GM12878 (cell line): ENCODE data around the gene XPO5. TPM values are rescaled to one million over a fixed set of nuclear protein-coding genes. Genes with fewer than 3 reads are reported as not detected.
A peak's percentile ranks its signal among the peaks of the same experiment; 100 is the strongest.

ENCODE experiments used
- BCL3 ChIP-seq: IDR thresholded peaks from 2 replicates; pipeline ENCODE4 v1.6.1; 2011; ENCODE audit warnings: borderline replicate concordance, low read depth, mild to moderate bottlenecking, moderate library complexity, low read length; ENCODE audit not compliant: insufficient read depth, poor library complexity, severe bottlenecking
- BHLHE40 ChIP-seq, 2 experiments: fragments of 450-650 bp in 1 of 2; IDR thresholded peaks; 2 replicates each; pipeline ENCODE4 v1.6.1; 2011 to 2017; ENCODE audit warnings: low read depth in 2 of 2, borderline replicate concordance in 1 of 2, improper control_type of control experiment in 1 of 2, low read length in 1 of 2, mild to moderate bottlenecking in 1 of 2
- E2F4 ChIP-seq: IDR thresholded peaks from 2 replicates; pipeline ENCODE4 v1.6.1; 2012; ENCODE audit warnings: low read depth, low read length, improper control_type of control experiment
- E4F1 ChIP-seq: fragments of 450-650 bp; IDR thresholded peaks from 2 replicates; pipeline ENCODE4 v1.6.1; 2018; ENCODE audit warnings: borderline replicate concordance, mild to moderate bottlenecking; ENCODE audit not compliant: partially characterized antibody
- EP300 ChIP-seq, 2 experiments: fragments of 150-350 bp in 1 of 2; IDR thresholded peaks; 2 replicates each; pipeline ENCODE4 v1.6.1; 2011 to 2012; ENCODE audit warnings: low read depth in 2 of 2, low read length in 2 of 2, borderline replicate concordance in 1 of 2, improper control_type of control experiment in 1 of 2, inconsistent platforms in 1 of 2; ENCODE audit not compliant: control insufficient read depth in 1 of 2
- EZH2 ChIP-seq: IDR thresholded peaks from 2 replicates; pipeline ENCODE4 v1.6.1; 2012; ENCODE audit warnings: low read depth, mild to moderate bottlenecking, control low read depth, inconsistent platforms, low read length, borderline replicate concordance; ENCODE audit not compliant: control insufficient read depth
- FOS ChIP-seq: IDR thresholded peaks from 3 replicates; pipeline ENCODE4 v1.6.1; 2011; ENCODE audit warnings: borderline replicate concordance; ENCODE audit not compliant: insufficient read length; ENCODE audit errors: extremely low read depth
- GATAD2B ChIP-seq: fragments of 450-650 bp; conservative IDR thresholded peaks from 2 replicates; pipeline ENCODE4 v1.6.1; 2017; ENCODE audit warnings: low read depth, mild to moderate bottlenecking, moderate library complexity
- KAT2A ChIP-seq: conservative IDR thresholded peaks from 2 replicates; pipeline ENCODE4 v1.6.1; 2011; ENCODE audit warnings: low read depth, low read length; ENCODE audit not compliant: control insufficient read depth
- PAX8 ChIP-seq: fragments of 450-650 bp; IDR thresholded peaks from 2 replicates; pipeline ENCODE4 v1.6.1; 2017; ENCODE audit warnings: mild to moderate bottlenecking, moderate library complexity
- RFX5 ChIP-seq: IDR thresholded peaks from 2 replicates; pipeline ENCODE4 v1.6.1; 2011; ENCODE audit warnings: low read depth, low read length, improper control_type of control experiment
- SUZ12 ChIP-seq: fragments of 200-600 bp; sonication (generic); IDR thresholded peaks from one replicate; pipeline ENCODE4 v1.6.1; 2018; ENCODE audit warnings: antibody characterized with exemption, mild to moderate bottlenecking; ENCODE audit not compliant: unreplicated experiment
- TCF3 ChIP-seq: IDR thresholded peaks from 2 replicates; pipeline ENCODE4 v1.6.1; 2012; ENCODE audit warnings: low read depth, mild to moderate bottlenecking, low read length, borderline replicate concordance; ENCODE audit not compliant: insufficient read depth
- ZSCAN29 ChIP-seq: fragments of 450-650 bp; IDR thresholded peaks from 2 replicates; pipeline ENCODE4 v1.6.1; 2017; ENCODE audit warnings: mild to moderate bottlenecking, moderate library complexity
- ZZZ3 ChIP-seq: IDR thresholded peaks from 2 replicates; pipeline ENCODE4 v1.6.1; 2011; ENCODE audit warnings: low read depth; ENCODE audit not compliant: control insufficient read depth, insufficient read length
- polyA plus RNA-seq, 11 experiments: library from polyadenylated mRNA; depleted of rRNA in 4 of 11; unstranded in 6 of 11; stranded (reverse) in 5 of 11; fragments of >200 nt; fragmentation: Nextera tagmentation in 4 of 11; fragmentation: Illumina TruSeq in 1 of 11; extraction: Ambion mirVana in 4 of 11; extraction: Trizol in 1 of 11; gene quantifications; 1 replicate in 1 of 11; 2 replicates in 10 of 11; pipeline versions ENCODE4 v1.2.1 to v1.2.3, GENCODE V29; 2011 to 2016; ENCODE audit warnings: inconsistent platforms in 2 of 11, missing spikeins in 2 of 11, low read depth in 1 of 11
- total RNA-seq, 4 experiments: library from RNA; depleted of rRNA in 3 of 4; stranded (reverse); fragments of >200 nt in 3 of 4; fragmentation: Illumina TruSeq in 1 of 4; extraction: Trizol in 1 of 4; gene quantifications; 2 replicates each; pipeline versions ENCODE4 v1.2.1 to v1.2.3, GENCODE V29; 2013 to 2021
- TF ChIP-seq, protein P1 (sequence below): fragments of 450-650 bp; IDR thresholded peaks from 2 replicates; pipeline ENCODE4 v1.6.1; 2017; ENCODE audit warnings: low read depth, mild to moderate bottlenecking, moderate library complexity
- TF ChIP-seq, protein P2 (sequence below): fragments of 450-650 bp; formaldehyde crosslinking; IDR thresholded peaks from 2 replicates; pipeline ENCODE4 v1.4.0; 2020; ENCODE audit warnings: mild to moderate bottlenecking, moderate library complexity

The XPO5 gene
- total and polyA plus RNA-seq, 10 of the 15 experiments (the other 5 are each of a cell fraction or from before 2014, with no cell fraction given): 11.3 to 76.0 (median 41.6) TPM

DNA sequence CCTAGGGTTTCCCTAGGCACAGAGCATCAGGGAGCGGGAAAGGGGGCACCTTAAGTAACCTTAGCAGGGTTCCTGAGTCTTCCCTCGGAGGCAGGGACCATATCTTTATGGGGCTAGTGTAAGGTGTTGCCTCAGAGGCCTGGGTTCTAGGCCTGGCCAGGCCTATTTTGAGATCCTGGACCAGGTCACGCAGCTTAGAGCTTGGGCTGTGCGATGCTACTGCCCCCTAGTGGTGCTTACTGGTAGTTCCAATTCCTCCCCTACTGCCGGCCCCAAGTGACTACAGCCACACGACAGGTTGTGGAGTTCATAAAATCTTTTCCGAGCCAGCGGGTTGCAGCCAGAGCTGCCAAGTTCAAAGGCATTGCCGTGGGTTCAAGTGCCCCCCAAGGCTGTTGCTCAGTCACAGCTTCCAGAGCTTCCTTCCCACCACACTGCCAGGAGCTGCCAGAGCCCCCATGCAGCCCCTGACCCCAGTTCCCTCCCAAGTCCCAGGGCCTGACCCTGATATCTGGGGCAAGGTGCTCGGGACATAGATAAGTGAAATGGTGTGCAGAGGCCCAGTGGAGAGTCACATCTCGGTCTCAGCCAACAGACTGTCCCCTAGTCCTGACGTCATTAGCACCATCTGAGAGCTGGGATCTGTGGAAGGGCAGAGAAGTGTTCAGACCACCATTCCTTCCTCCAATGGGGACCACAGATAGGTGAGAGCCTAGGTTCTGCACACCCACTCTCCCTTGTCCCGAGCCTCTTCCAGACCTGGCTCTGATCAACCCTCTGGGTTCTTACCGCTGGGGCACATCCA lies 69.0 kb downstream of the XPO5 start (continued):
- TF ChIP-seq EZH2 (no peak), ZZZ3 (no peak), KAT2A (no peak), FOS (no peak), ZSCAN29 (no peak), GATAD2B (no peak), SUZ12 (no peak), E2F4 (no peak), E4F1 (no peak), BHLHE40 (IDR thresholded peaks at IDR 0.05; ENCODE audit: borderline replicate concordance in 1 of 2, low read depth in 2 of 2, low read length in 1 of 2) (peak in 1 of 2 experiments; percentile 30; a peak in 1 of 4 replicates), RFX5 (no peak), EP300 (IDR thresholded peaks at IDR 0.05; ENCODE audit: borderline replicate concordance in 1 of 2, control insufficient read depth in 1 of 2, low read depth in 2 of 2, low read length in 2 of 2) (no peak), PAX8 (no peak), BCL3 (no peak), TCF3 (no peak)
- TF ChIP-seq, protein P1, sequence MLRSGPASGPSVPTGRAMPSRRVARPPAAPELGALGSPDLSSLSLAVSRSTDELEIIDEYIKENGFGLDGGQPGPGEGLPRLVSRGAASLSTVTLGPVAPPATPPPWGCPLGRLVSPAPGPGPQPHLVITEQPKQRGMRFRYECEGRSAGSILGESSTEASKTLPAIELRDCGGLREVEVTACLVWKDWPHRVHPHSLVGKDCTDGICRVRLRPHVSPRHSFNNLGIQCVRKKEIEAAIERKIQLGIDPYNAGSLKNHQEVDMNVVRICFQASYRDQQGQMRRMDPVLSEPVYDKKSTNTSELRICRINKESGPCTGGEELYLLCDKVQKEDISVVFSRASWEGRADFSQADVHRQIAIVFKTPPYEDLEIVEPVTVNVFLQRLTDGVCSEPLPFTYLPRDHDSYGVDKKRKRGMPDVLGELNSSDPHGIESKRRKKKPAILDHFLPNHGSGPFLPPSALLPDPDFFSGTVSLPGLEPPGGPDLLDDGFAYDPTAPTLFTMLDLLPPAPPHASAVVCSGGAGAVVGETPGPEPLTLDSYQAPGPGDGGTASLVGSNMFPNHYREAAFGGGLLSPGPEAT: no peak
- TF ChIP-seq, protein P2, sequence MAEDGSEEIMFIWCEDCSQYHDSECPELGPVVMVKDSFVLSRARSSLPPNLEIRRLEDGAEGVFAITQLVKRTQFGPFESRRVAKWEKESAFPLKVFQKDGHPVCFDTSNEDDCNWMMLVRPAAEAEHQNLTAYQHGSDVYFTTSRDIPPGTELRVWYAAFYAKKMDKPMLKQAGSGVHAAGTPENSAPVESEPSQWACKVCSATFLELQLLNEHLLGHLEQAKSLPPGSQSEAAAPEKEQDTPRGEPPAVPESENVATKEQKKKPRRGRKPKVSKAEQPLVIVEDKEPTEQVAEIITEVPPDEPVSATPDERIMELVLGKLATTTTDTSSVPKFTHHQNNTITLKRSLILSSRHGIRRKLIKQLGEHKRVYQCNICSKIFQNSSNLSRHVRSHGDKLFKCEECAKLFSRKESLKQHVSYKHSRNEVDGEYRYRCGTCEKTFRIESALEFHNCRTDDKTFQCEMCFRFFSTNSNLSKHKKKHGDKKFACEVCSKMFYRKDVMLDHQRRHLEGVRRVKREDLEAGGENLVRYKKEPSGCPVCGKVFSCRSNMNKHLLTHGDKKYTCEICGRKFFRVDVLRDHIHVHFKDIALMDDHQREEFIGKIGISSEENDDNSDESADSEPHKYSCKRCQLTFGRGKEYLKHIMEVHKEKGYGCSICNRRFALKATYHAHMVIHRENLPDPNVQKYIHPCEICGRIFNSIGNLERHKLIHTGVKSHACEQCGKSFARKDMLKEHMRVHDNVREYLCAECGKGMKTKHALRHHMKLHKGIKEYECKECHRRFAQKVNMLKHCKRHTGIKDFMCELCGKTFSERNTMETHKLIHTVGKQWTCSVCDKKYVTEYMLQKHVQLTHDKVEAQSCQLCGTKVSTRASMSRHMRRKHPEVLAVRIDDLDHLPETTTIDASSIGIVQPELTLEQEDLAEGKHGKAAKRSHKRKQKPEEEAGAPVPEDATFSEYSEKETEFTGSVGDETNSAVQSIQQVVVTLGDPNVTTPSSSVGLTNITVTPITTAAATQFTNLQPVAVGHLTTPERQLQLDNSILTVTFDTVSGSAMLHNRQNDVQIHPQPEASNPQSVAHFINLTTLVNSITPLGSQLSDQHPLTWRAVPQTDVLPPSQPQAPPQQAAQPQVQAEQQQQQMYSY (CRISPR knock-in tag): no peak
